ENCODE results near the gene DNAJC27. TPM values are rescaled to one million over a fixed set of nuclear protein-coding genes. Genes with fewer than 3 reads are reported as not detected.

Gene DNAJC27
- total RNA-seq, 1 experiment from 2014 or later = 4.6 TPM

DNA sequence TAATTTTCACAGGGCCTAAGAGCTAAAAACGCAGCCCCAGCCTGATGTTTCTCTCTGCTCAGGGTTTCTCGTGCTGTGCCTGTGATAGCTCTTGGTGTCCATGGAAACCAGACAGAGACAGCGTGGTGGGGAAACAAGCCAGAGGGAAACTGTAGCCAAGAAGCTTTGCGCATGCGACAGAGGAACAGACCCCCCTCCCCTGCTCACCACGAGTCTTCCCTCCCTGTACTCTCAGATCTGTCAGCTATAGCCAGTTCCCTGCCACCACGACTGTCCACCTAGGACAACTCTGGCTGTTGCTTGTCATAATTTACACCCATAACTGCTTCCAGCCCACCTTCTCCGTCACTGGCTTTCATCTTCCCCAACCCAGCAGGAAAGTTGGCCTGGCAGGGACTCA, 13.2 kb upstream of the DNAJC27 start:
- no peaks in the 10 kb centered on the region for H3K4me1 ChIP-seq (ENCODE audit: control insufficient read depth in 1 of 2, insufficient read depth in 2 of 2, low read length in 2 of 2)
- intact Hi-C loops (cut with micrococcal nuclease) = no loop called here
- ATAC-seq (no peak), DNase-seq (ENCODE audit: low read depth, low spot score) (no peak)
- no peaks in the 10 kb centered on the region for H3K9me2 ChIP-seq (ENCODE audit: insufficient read depth)
- no peaks in the 10 kb centered on the region for H3K36me3 ChIP-seq (ENCODE audit: control insufficient read depth in 1 of 2, insufficient read depth in 2 of 2, low read length in 2 of 2)
- TF ChIP-seq MAX (IDR thresholded peaks at IDR 0.05) = no peak
- no peak for TF ChIP-seq FOSL1 (IDR thresholded peaks at IDR 0.05; ENCODE audit: low read depth)
- no peak for TF ChIP-seq CEBPB (IDR thresholded peaks at IDR 0.05; ENCODE audit: low read depth)
- no peak for TF ChIP-seq ATF3 (IDR thresholded peaks at IDR 0.05)
- TF ChIP-seq, protein P1, sequence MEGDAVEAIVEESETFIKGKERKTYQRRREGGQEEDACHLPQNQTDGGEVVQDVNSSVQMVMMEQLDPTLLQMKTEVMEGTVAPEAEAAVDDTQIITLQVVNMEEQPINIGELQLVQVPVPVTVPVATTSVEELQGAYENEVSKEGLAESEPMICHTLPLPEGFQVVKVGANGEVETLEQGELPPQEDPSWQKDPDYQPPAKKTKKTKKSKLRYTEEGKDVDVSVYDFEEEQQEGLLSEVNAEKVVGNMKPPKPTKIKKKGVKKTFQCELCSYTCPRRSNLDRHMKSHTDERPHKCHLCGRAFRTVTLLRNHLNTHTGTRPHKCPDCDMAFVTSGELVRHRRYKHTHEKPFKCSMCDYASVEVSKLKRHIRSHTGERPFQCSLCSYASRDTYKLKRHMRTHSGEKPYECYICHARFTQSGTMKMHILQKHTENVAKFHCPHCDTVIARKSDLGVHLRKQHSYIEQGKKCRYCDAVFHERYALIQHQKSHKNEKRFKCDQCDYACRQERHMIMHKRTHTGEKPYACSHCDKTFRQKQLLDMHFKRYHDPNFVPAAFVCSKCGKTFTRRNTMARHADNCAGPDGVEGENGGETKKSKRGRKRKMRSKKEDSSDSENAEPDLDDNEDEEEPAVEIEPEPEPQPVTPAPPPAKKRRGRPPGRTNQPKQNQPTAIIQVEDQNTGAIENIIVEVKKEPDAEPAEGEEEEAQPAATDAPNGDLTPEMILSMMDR (IDR thresholded peaks at IDR 0.05 in 2 of 3, conservative IDR thresholded peaks at IDR 0.05 in 1 of 3; ENCODE audit: borderline replicate concordance in 1 of 3, insufficient read depth in 1 of 3, low read depth in 2 of 3, low read length in 2 of 3) = no peak
- TF ChIP-seq SP1 (IDR thresholded peaks at IDR 0.05; ENCODE audit: low read depth) = no peak
- H4K20me1 ChIP-seq (ENCODE audit: insufficient read depth) = no peaks in the 10 kb centered on the region
- POLR2A ChIA-PET = no interaction called here
- H3K4me3 ChIP-seq (replicated peaks in 1 of 2; ENCODE audit: low read depth in 1 of 2, low read length in 2 of 2) = no peak overlapping the region
- H3K27ac ChIP-seq (ENCODE audit: low read depth, low read length) = no peak overlapping the region
- H3K9me3 ChIP-seq (ENCODE audit: control insufficient read depth in 1 of 2, insufficient read depth in 1 of 2, low read depth in 1 of 2, low read length in 2 of 2) = no peaks in the 10 kb centered on the region
- H3K4me2 ChIP-seq (ENCODE audit: low read length) = no peak overlapping the region
- H3K79me2 ChIP-seq (ENCODE audit: insufficient read depth, low read length) = no peaks in the 10 kb centered on the region
- CTCF ChIA-PET = interaction anchor here (0.7 kb wide), 1 partner anchor 10 kb away, joined by 3 read pairs; no protein-coding TSS in a partner anchor
- RAD21 ChIA-PET (ENCODE audit: low non-redundant PET in 1 of 2, low total read pairs in 2 of 2, uncharacterized antibody in 2 of 2, unreplicated experiment in 2 of 2) = no interaction called here
- no peak overlapping the region for H2AFZ ChIP-seq (ENCODE audit: low read depth, low read length, poor library complexity, severe bottlenecking)
- no peak overlapping the region for H3K9ac ChIP-seq (ENCODE audit: low read length)
- no peaks in the 10 kb centered on the region for H3K27me3 ChIP-seq (ENCODE audit: insufficient read depth, low read length)
- no TSS peak for BruUV-seq (replicated peaks)

- CTCF ChIA-PET = no interaction called here
- TF ChIP-seq EZH2 (IDR thresholded peaks at IDR 0.05) = no peak
- no peak for TF ChIP-seq POLR2AphosphoS5 (IDR thresholded peaks at IDR 0.05; ENCODE audit: low read depth, low read length)
- no peak for TF ChIP-seq ZNF274 (IDR thresholded peaks at IDR 0.05; ENCODE audit: low read depth, low read length)
- TF ChIP-seq FOSL1 (IDR thresholded peaks at IDR 0.05; ENCODE audit: low read depth) = no peak
- no peak for TF ChIP-seq MAX (IDR thresholded peaks at IDR 0.05)
- TF ChIP-seq SIN3A (IDR thresholded peaks at IDR 0.05; ENCODE audit: low read depth) = no peak
- Histone ChIP-seq H3K4me3 (replicated peaks in 1 of 2; ENCODE audit: low read depth in 1 of 2, low read length in 2 of 2) (no peak overlapping the region), H3K79me2 (ENCODE audit: insufficient read depth, low read length) (no peaks in the 10 kb centered on the region), H2AFZ (ENCODE audit: low read depth, low read length, poor library complexity, severe bottlenecking) (no peak overlapping the region), H3K4me1 (ENCODE audit: control insufficient read depth in 1 of 2, insufficient read depth in 2 of 2, low read length in 2 of 2) (no peaks in the 10 kb centered on the region), H3K36me3 (ENCODE audit: control insufficient read depth in 1 of 2, insufficient read depth in 2 of 2, low read length in 2 of 2) (no peaks in the 10 kb centered on the region), H3K9ac (ENCODE audit: low read length) (no peak overlapping the region), H3K9me2 (ENCODE audit: insufficient read depth) (no peaks in the 10 kb centered on the region), H3K4me2 (ENCODE audit: low read length) (no peak overlapping the region), H3K9me3 (ENCODE audit: control insufficient read depth in 1 of 2, insufficient read depth in 1 of 2, low read depth in 1 of 2, low read length in 2 of 2) (no peaks in the 10 kb centered on the region), H3K27ac (ENCODE audit: low read depth, low read length) (no peak overlapping the region), H4K20me1 (ENCODE audit: insufficient read depth) (no peaks in the 10 kb centered on the region), H3K27me3 (ENCODE audit: insufficient read depth, low read length) (no peaks in the 10 kb centered on the region)
- RAD21 ChIA-PET (ENCODE audit: low non-redundant PET in 1 of 2, low total read pairs in 2 of 2, uncharacterized antibody in 2 of 2, unreplicated experiment in 2 of 2) = no interaction called here
- DNase-seq (ENCODE audit: low read depth, low spot score) (no peak), ATAC-seq (no peak)
- POLR2A ChIA-PET = no interaction called here
- BruUV-seq (replicated peaks) = no TSS peak
- intact Hi-C loops (cut with micrococcal nuclease) = no loop called here
These were observed 9.8 kb upstream of the DNAJC27 start for GRCh38 chr2:24981411-24982136.

Measured in HCT116 (cell line).